Thyroid gland (tissue), 4 donors: Measurements from ENCODE around the gene AQP7. TPM values are rescaled to one million over a fixed set of nuclear protein-coding genes. Genes with fewer than 3 reads are reported as not detected.
"Not testable (repeated sequence)": the region's sequence is repeated elsewhere in the genome, so short reads cannot be mapped to it uniquely, and the experiment has no call there.

Experiments
- DNase-seq, 2 donors: peaks; one replicate each; pipeline ENCODE4 v3.0.0-alpha.2; 2019
- H3K27ac ChIP-seq, 3 donors: fragments of 200-600 bp; sonication (generic); 1 replicate in 2 of 3; 2 replicates in 1 of 3; pipeline ENCODE4 v1.5.1; 2016 to 2019; ENCODE audit warnings: mild to moderate bottlenecking in 1 of 3, moderate library complexity in 1 of 3
- H3K27me3 ChIP-seq: fragments of 200-600 bp; sonication (generic); one replicate; pipeline ENCODE4 v1.5.1; 2019
- H3K36me3 ChIP-seq, 2 donors: fragments of 200-600 bp; sonication (generic); one replicate each; pipeline ENCODE4 v1.5.1; 2016 to 2019
- H3K4me1 ChIP-seq, 2 donors: fragments of 200-600 bp; sonication (generic); one replicate each; pipeline ENCODE4 v1.5.1; 2017 to 2019
- H3K4me3 ChIP-seq, 3 donors: fragments of 200-600 bp; sonication (generic); replicated peaks in 1 of 3; 1 replicate in 2 of 3; 2 replicates in 1 of 3; pipeline ENCODE4 v1.5.1; 2016; ENCODE audit warnings: mild to moderate bottlenecking in 1 of 3
- H3K9me3 ChIP-seq: fragments of 200-600 bp; sonication (generic); one replicate; pipeline ENCODE4 v1.5.1; 2017
- POLR2A ChIP-seq, 2 donors: fragments of 450-650 bp; IDR thresholded peaks; one replicate each; pipeline ENCODE4 v1.6.1; 2017; ENCODE audit warnings: antibody characterized with exemption in 2 of 2, mild to moderate bottlenecking in 2 of 2, moderate library complexity in 1 of 2
- WGBS, 2 donors: methylation state at CpG; one replicate each; pipeline ENCODE4 v1.1.5; 2017; 5-methylcytosine and 5-hydroxymethylcytosine counted together
- intact Hi-C: fragments of 100-400 bp; cut with DNase I; formaldehyde crosslinking; loops from one replicate; pipeline ENCODE4 v1.15.1; 2023
- total RNA-seq, 4 donors: library from RNA; depleted of rRNA; stranded (reverse); fragments of >200 nt; gene quantifications; one replicate each; pipeline ENCODE4 v1.2.3, GENCODE V29; 2016
- TF ChIP-seq, protein P1 (sequence below), 6 experiments: fragments of 200-600 bp in 3 of 6; fragments of 450-650 bp in 3 of 6; sonication (generic) in 3 of 6; IDR thresholded peaks; one replicate each; pipeline ENCODE4 v1.5.1; 2016 to 2019; ENCODE audit warnings: antibody characterized with exemption in 6 of 6, mild to moderate bottlenecking in 2 of 6, inconsistent platforms in 1 of 6, moderate library complexity in 1 of 6

AQP7 gene
- total RNA-seq: 1 to 10 TPM; 1.9 to 4.7 (median 2.5) TPM

DNA sequence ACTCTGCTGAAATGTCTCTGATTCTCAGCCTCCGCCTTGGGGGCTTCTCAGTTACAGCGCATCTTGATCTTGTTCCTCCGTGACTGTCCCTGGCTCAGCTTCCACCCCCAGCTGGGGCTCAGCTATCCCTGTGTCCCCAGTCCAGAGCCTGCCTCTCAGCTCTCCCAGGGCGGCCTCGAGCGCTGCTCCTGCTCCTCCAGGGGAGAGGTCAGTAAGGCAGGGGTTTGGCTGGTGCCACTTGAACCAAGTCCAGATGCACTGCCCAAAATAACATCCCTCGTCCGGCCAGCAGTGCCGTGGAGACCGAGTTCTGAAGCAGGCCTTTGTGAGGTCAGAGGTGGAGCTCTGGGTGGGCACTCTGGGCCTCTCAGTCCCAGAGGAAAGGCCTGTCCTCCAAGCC lies at the start of gene AQP7:
Gene AQP7 (minus strand): TSS at position 198 of the 400 bp plus-strand sequence. CDS start 1,306 bp downstream, outside the sequence.
- WGBS, 2 donors: 61 to 77% methylated on average over 6 to 10 of the region's 10 CpGs
- not testable (repeated sequence) for H3K4me3 ChIP-seq, DNase-seq

DNA sequence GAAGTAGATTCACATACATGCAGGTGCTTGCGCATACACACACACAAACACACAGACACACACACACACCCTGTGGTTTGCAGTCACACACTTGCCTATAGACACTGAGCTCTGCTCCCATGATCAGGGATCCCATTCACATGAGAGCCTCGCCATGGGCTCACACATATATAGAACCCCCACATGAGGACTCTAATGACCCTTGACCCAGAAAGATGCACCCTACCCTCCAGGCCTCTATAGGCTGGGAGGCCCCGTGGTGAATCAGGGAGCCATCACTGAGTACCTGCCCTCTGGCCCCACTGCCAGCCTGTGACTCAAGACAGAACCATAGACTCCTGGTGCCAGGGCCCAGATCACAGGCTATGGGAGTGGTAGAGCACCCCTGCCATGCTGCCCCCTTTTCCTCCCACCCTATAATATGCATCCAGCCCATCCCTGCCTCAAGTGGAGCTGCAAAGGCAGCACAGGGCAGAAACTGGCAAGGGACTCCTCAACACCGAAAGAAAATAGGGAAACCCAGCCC lies 48.3 kb upstream of the AQP7 start:
- Histone ChIP-seq H3K27ac (no peak overlapping the region), H3K4me1 (peaks cover 0 to 22% of the 10 kb centered on the region in 2 donors), H3K36me3 (no peaks in the 10 kb centered on the region), H3K9me3 (no peaks in the 10 kb centered on the region), H3K27me3 (no peaks in the 10 kb centered on the region), H3K4me3 (no peak overlapping the region)
- DNase-seq: no peak
- intact Hi-C loops: no loop called here
- 90 to 96% methylated on average over 3 to 4 of the region's 4 CpGs for WGBS, 2 donors
- TF ChIP-seq POLR2A (IDR thresholded peaks at IDR 0.05): no peak
- TF ChIP-seq, protein P1, sequence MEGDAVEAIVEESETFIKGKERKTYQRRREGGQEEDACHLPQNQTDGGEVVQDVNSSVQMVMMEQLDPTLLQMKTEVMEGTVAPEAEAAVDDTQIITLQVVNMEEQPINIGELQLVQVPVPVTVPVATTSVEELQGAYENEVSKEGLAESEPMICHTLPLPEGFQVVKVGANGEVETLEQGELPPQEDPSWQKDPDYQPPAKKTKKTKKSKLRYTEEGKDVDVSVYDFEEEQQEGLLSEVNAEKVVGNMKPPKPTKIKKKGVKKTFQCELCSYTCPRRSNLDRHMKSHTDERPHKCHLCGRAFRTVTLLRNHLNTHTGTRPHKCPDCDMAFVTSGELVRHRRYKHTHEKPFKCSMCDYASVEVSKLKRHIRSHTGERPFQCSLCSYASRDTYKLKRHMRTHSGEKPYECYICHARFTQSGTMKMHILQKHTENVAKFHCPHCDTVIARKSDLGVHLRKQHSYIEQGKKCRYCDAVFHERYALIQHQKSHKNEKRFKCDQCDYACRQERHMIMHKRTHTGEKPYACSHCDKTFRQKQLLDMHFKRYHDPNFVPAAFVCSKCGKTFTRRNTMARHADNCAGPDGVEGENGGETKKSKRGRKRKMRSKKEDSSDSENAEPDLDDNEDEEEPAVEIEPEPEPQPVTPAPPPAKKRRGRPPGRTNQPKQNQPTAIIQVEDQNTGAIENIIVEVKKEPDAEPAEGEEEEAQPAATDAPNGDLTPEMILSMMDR (IDR thresholded peaks at IDR 0.05): no peak

More for the DNA sequence above, at the start of gene AQP7:
- intact Hi-C loops, H3K36me3 ChIP-seq, H3K9me3 ChIP-seq, H3K27me3 ChIP-seq, H3K4me1 ChIP-seq: not testable (repeated sequence)
- H3K27ac ChIP-seq: peak within 1 kb of the TSS in 1 of 3 donors; percentile 23

DNA sequence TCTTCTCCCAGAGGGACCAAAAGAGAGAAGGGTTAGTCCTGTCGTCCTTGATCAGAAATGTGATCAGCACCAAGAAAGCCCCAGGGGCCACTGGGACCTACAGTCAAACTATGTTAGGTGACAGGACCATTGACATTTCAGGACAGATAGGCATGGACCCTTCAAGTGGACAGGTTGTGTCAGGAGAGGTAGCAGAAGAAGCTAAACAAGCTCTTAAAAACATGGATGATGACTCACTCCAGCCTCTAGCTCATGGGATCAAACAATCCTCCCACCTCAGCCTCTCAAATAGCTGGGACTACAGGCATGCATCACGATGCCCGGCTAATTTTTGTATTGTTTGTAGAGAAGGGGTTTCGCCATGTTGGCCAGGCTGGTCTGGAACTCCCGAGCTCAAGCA lies 47.3 kb upstream of the AQP7 start:
- Histone ChIP-seq H3K36me3 (no peaks in the 10 kb centered on the region), H3K4me1 (peaks cover 3 to 30% of the 10 kb centered on the region in 2 donors), H3K4me3 (no peak overlapping the region), H3K27me3 (no peaks in the 10 kb centered on the region), H3K9me3 (no peaks in the 10 kb centered on the region), H3K27ac (no peak overlapping the region)
- WGBS, 2 donors: 94 to 98% methylated on average over 5 of the region's 5 CpGs
- intact Hi-C loops: no loop called here
- DNase-seq: no peak
- TF ChIP-seq, protein P1 (IDR thresholded peaks at IDR 0.05): no peak
- TF ChIP-seq POLR2A (IDR thresholded peaks at IDR 0.05): no peak

DNA sequence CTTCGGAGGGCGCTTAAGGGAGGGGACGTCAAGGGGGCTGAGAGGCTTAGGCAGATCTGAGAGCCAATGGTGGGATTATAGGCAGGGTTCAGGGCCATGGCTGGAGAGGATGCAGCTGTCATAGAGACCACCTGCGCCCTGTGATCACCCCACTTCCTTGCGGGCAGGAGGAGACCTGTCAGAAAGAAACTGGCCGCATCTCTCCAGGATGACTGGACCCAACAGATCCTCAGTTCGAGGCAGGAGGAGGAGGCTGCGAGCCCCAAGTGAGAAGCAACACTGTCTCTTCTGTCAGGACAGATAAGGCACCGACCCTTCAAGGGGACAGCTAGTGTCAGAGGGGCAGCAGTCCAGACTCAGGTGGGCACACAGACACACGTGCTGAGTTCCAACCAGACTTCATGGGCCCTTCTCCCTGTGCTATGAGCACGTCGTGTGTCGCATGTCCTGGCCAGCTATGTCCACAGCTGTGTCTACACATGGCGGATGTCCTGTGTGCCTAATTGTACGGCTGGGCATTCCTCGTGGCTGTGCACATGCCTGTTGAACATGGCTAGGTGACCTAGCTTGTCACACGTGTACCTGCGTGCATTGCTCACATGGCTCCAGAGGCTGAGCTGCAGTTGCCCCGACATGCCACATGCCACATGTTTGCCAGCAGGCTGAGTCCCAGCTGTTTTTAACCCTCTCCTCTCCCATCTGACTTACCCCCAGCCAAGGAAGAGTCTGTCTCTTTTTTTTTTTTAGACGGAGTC lies 45.6 kb upstream of the AQP7 start:
- H3K36me3 ChIP-seq: no peaks in the 10 kb centered on the region
- H3K27ac ChIP-seq: no peak overlapping the region
- WGBS, 2 donors: 38 to 51% methylated on average over 13 to 16 of the region's 20 CpGs
- TF ChIP-seq, protein P1 (IDR thresholded peaks at IDR 0.05): no peak
- TF ChIP-seq POLR2A (IDR thresholded peaks at IDR 0.05): no peak
- H3K4me3 ChIP-seq: peak overlapping the region in 1 of 3 donors; percentile 30
- intact Hi-C loops: no loop called here
- H3K27me3 ChIP-seq: no peaks in the 10 kb centered on the region
- H3K4me1 ChIP-seq: peaks cover 3 to 30% of the 10 kb centered on the region in 2 donors
- H3K9me3 ChIP-seq: no peaks in the 10 kb centered on the region
- no peak for DNase-seq

DNA sequence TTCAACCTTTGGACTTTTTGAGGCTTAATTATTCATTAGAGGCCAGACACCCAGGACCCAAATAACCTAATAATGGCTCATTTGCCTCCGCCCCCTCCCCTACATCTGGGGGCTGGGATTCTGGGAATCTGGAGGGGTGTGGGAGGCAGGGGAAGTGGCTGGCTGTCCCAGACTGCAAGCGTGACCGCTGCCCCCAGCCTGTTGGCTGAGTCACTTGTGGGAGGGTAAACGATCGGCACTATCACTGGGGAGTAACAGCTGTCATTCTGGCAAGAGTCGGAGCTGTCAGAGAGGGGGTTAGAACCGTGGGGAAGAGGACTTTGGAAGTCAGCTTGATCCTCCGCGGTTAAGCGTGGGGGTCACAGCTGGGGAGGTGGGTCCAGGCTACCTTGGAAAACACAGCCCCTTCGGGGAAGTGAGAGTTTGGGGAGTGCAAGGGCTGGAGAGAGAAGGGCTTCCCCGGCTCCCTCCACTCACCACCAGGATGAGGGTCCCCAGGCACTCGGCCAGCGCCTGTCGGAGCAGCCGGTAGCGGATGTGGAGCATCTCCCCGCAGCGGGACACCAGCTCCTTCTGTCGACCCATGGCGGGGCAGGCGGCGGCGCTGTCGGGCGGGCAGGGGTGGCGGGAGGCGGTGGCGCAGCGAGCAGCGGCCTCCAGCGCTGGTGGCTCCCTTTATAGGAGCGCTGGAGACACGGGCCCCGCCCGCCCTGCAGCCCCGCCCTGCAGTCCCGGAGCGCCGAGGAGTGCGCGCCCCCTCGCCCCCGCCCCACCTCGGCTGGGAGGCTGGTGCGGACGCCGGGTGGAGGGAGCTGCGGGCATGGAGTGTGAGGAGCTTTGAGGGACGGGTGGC lies 44.8 kb upstream of the AQP7 start, which contains the start of gene AQP3:
Gene AQP3 (minus strand): TSS at position 648 of the 853 bp plus-strand sequence. CDS start 63 bp downstream, at position 585.
- TF ChIP-seq, protein P1 (IDR thresholded peaks at IDR 0.05): peak in 3 of 6 experiments; percentile 11 to 47 (median 32)
- TF ChIP-seq POLR2A (IDR thresholded peaks at IDR 0.05): peak in 1 of 2 donors; percentile 19
- no peaks in the 10 kb centered on the region for H3K27me3 ChIP-seq
- no peak within 1 kb of the TSS for H3K27ac ChIP-seq
- peak; percentile 54 to 63 for DNase-seq
- H3K9me3 ChIP-seq: no peaks in the 10 kb centered on the region
- H3K4me3 ChIP-seq: peak within 1 kb of the TSS in 1 of 3 donors; percentile 30
- H3K4me1 ChIP-seq: peaks cover 3 to 30% of the 10 kb centered on the region in 2 donors
- intact Hi-C loops: no loop called here
- 20 to 24% methylated on average over 18 to 20 of the region's 50 CpGs for WGBS, 2 donors
- no peaks in the 10 kb centered on the region for H3K36me3 ChIP-seq
